Rectal smooth muscle tissue (tissue), 1 donor: Measurements from ENCODE around the gene TAF4.

Experiments
- H3K27ac ChIP-seq: one replicate; pipeline ENCODE4 v1.7.0; 2013; ENCODE audit warnings: low read depth, low read length, inconsistent platforms
- H3K27me3 ChIP-seq: one replicate; pipeline ENCODE4 v1.7.0; 2013; ENCODE audit warnings: low read length; ENCODE audit not compliant: control insufficient read depth, insufficient read depth
- H3K36me3 ChIP-seq: one replicate; pipeline ENCODE4 v1.7.0; 2013; ENCODE audit warnings: low read length; ENCODE audit not compliant: control insufficient read depth, insufficient read depth
- H3K4me1 ChIP-seq: one replicate; pipeline ENCODE4 v1.7.0; 2013; ENCODE audit warnings: low read length; ENCODE audit not compliant: control insufficient read depth, insufficient read depth
- H3K4me3 ChIP-seq: one replicate; pipeline ENCODE4 v1.7.0; 2013; ENCODE audit warnings: low read length
- H3K9ac ChIP-seq: one replicate; pipeline ENCODE4 v1.7.0; 2013; ENCODE audit warnings: low read length

The TAF4 gene

GRCh38 chr20:62019144-62019805 lies 46.4 kb downstream of the TAF4 start:
- H3K4me1 ChIP-seq = peaks cover 8% of the 10 kb centered on the region
- no peaks in the 10 kb centered on the region for H3K27me3 ChIP-seq
- H3K36me3 ChIP-seq = peaks cover 4% of the 10 kb centered on the region
- no peak overlapping the region for H3K4me3 ChIP-seq
- H3K27ac ChIP-seq = no peak overlapping the region
- no peak overlapping the region for H3K9ac ChIP-seq

- peaks cover 6% of the 10 kb centered on the region for H3K36me3 ChIP-seq
- no peaks in the 10 kb centered on the region for H3K27me3 ChIP-seq
- no peak overlapping the region for H3K27ac ChIP-seq
- no peak overlapping the region for H3K4me3 ChIP-seq
- H3K9ac ChIP-seq = no peak overlapping the region
- H3K4me1 ChIP-seq = peaks cover 8% of the 10 kb centered on the region
Measured at GRCh38 chr20:62018437-62019143, 47.1 kb downstream of the TAF4 start.

GRCh38 chr20:62015540-62016288 lies 50.0 kb downstream of the TAF4 start:
- no peaks in the 10 kb centered on the region for H3K27me3 ChIP-seq
- peaks cover 3% of the 10 kb centered on the region for H3K4me1 ChIP-seq
- H3K27ac ChIP-seq = no peak overlapping the region
- H3K9ac ChIP-seq = no peak overlapping the region
- H3K4me3 ChIP-seq = no peak overlapping the region
- H3K36me3 ChIP-seq = peaks cover 14% of the 10 kb centered on the region

GRCh38 chr20:62014889-62015537 lies 50.7 kb downstream of the TAF4 start:
- no peaks in the 10 kb centered on the region for H3K27me3 ChIP-seq
- no peak overlapping the region for H3K9ac ChIP-seq
- peaks cover 14% of the 10 kb centered on the region for H3K36me3 ChIP-seq
- no peaks in the 10 kb centered on the region for H3K4me1 ChIP-seq
- H3K4me3 ChIP-seq = no peak overlapping the region
- H3K27ac ChIP-seq = no peak overlapping the region

- Histone ChIP-seq H3K27me3 (no peaks in the 10 kb centered on the region), H3K4me1 (no peaks in the 10 kb centered on the region), H3K4me3 (no peak overlapping the region), H3K9ac (no peak overlapping the region), H3K27ac (no peak overlapping the region), H3K36me3 (peaks cover 14% of the 10 kb centered on the region)
Measured at GRCh38 chr20:62014488-62014775, 51.2 kb downstream of the TAF4 start.

- Histone ChIP-seq H3K36me3 (peaks cover 24% of the 10 kb centered on the region), H3K4me1 (no peaks in the 10 kb centered on the region), H3K27me3 (no peaks in the 10 kb centered on the region), H3K4me3 (no peak overlapping the region), H3K27ac (no peak overlapping the region), H3K9ac (no peak overlapping the region)
Measured at GRCh38 chr20:62012631-62013030, 53.0 kb downstream of the TAF4 start.

- no peak overlapping the region for H3K9ac ChIP-seq
- no peak overlapping the region for H3K27ac ChIP-seq
- H3K27me3 ChIP-seq = no peaks in the 10 kb centered on the region
- H3K4me1 ChIP-seq = no peaks in the 10 kb centered on the region
- H3K4me3 ChIP-seq = no peak overlapping the region
- peaks cover 27% of the 10 kb centered on the region for H3K36me3 ChIP-seq
Measured at GRCh38 chr20:62011938-62012534, 53.6 kb downstream of the TAF4 start.

- no peak overlapping the region for H3K27ac ChIP-seq
- no peak overlapping the region for H3K9ac ChIP-seq
- no peaks in the 10 kb centered on the region for H3K27me3 ChIP-seq
- peaks cover 29% of the 10 kb centered on the region for H3K36me3 ChIP-seq
- H3K4me1 ChIP-seq = no peaks in the 10 kb centered on the region
- H3K4me3 ChIP-seq = no peak overlapping the region
Measured at GRCh38 chr20:62011403-62011790, 54.3 kb downstream of the TAF4 start.

- Histone ChIP-seq H3K4me1 (no peaks in the 10 kb centered on the region), H3K27ac (no peak overlapping the region), H3K27me3 (no peaks in the 10 kb centered on the region), H3K9ac (no peak overlapping the region), H3K36me3 (peaks cover 34% of the 10 kb centered on the region), H3K4me3 (no peak overlapping the region)
Measured at GRCh38 chr20:62010551-62011402, 54.9 kb downstream of the TAF4 start.

- H3K9ac ChIP-seq = no peak overlapping the region
- no peaks in the 10 kb centered on the region for H3K27me3 ChIP-seq
- H3K36me3 ChIP-seq = peaks cover 39% of the 10 kb centered on the region
- no peaks in the 10 kb centered on the region for H3K4me1 ChIP-seq
- no peak overlapping the region for H3K27ac ChIP-seq
- no peak overlapping the region for H3K4me3 ChIP-seq
Measured at GRCh38 chr20:62009869-62010445, 55.7 kb downstream of the TAF4 start.

GRCh38 chr20:62009322-62009721 lies 56.4 kb downstream of the TAF4 start:
- Histone ChIP-seq H3K27me3 (no peaks in the 10 kb centered on the region), H3K9ac (no peak overlapping the region), H3K4me1 (no peaks in the 10 kb centered on the region), H3K27ac (no peak overlapping the region), H3K4me3 (no peak overlapping the region), H3K36me3 (peaks cover 40% of the 10 kb centered on the region)
